HG03342 (cell line): ENCODE data around the gene TPBG.
A peak's percentile ranks its signal among the peaks of the same experiment; 100 is the strongest.

Experiments
- ATAC-seq: cut with Tn5 transposase; IDR thresholded peaks from one replicate; pipeline ENCODE4 v1.9.1; 2021; ENCODE audit warnings: mild to moderate bottlenecking, moderate library complexity; ENCODE audit not compliant: unreplicated experiment

Gene TPBG

GRCh38 chr6:82363428-82364086, at the start of gene TPBG:
TSS of gene TPBG (plus strand) at chr6:82363817. CDS start at chr6:82364962, 1,145 bp downstream.
- ATAC-seq, result peak; percentile 46

DNA sequence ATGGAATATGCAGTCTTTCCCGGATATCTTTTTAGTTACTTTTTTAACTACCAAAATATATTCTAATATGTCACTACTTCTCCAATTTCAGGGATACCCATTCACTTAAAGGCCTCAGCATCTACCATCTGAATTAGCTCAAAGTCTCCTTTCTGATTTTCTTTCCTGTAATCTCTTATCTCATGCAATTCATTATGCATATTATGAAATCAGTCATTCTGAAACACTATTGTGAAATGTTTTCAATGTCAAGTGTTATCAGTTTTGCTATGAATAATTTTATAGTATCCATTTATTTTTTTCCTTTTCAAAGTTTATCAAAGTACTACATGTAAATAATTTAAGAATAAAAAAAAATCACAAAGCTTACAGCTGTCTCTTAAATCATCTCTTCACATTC, 41.2 kb upstream of the TPBG start:
- ATAC-seq, result no peak

DNA sequence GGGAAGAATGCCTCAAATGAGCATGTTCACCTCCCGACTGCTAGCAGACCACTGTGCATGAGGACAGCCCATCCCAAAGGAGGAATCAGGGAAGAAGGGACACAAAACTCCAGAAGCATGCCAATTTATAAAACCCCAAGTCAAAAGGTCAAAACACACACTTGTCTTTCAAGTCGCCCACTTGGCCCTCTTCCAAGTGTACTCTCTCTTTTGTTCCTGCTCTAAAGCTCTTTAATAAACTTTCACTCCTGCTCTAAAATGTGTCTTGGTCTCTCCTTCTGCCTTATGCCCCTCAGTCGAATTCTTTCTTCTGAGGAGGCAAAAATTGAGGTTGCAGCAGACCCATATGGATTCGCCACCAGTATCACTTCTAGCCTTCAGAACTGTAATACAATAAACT, 33.9 kb upstream of the TPBG start:
- no peak for ATAC-seq

GRCh38 chr6:82330171-82330804, 33.3 kb upstream of the TPBG start:
- ATAC-seq, result no peak

DNA sequence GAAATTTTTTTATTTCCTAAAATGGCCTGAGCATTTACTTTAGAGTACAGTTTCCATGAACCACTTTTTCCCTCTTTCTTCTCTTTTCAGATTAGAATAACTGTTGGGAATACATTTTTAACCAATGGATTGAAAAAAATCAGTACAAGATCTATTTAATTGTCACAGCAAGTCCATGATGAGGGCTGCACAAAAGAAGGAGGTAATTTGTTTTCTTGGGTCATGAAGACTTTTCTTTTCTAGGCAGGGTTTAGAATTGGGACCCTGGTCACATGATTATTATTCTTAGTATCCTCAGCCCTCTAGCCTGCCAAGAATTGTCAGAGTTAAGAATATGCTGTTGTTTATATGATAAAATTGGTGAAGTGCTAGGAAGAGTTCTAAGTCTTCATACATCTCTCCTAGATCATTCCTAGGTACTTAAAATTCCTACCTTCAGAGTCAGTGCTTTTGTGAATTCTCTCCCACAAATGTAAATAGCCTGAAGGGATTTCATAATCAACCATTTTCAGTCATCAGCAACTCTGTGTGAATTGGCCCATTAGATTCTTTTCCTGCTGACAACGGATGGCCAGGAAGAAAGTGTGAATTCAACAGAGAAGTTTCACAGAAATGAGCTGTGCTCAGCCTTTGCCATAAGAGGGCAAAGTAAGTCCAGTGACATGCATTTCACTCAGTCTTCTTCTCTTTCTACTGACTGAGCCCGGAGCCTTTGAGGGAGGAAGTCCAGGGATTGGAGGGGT, 32.4 kb upstream of the TPBG start:
- ATAC-seq, result no peak

DNA sequence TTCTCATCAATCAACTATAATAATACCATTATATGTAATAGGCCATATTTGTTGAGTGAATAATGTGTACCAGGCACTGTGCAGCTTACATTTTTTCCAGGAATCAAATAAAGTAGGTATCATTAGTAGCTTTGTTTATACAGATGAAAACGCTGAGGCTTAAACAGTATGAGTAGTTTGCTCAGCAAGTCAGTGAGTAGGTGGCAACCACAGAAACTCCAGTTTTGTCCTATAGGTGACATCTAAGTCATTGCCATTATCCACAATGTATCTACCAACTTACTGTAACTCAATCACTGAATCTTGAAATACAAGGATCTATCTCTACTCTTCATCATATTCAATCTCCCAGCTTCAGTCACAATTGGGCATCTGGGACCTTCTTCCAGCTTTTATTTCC, 29.8 kb upstream of the TPBG start:
- no peak for ATAC-seq

DNA sequence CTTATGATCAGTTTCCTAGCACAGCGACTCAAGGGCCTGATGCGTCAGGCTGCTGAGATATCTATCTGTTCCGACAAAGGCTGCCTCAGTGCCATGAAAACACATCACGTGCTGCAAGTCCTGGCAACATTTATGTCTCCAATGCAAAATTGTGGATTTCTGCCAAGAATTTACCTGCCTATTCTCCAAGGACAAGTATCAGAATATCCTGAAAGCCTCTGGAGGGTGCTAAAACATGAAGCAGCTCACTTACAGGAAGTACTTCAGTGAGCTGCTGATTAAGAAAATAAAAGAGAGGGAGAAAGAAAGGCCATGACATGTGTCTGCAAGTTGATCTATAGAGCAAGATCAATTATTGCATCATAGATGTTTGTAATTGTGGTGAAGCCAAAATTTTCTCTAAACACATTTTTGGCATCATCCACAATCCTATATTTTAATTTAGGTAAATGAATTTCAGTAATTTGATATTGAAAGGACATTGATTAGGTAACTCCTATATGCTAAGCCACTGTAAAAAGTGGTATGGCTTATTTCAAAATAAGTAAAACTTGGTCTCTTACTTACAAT, 25.8 kb upstream of the TPBG start:
- ATAC-seq, result no peak

DNA sequence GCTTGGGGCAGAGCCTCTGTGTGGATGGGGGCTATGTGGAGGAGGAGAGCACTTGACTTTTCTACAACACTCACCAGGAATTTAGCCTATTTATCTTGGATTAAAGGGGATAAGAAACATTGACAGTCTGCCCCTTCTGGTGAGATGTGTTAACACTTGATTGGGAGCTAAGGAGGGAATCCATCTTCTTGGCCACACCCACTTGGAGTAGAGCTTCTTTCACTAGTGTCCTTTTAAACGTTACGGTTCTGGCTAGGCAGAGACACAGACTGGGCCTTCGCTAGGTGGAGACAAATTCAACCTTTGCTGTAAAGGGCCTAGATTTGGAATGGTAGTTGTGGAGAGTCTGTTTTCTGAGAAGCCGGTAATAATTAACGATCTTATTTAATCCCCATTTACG, 15.5 kb upstream of the TPBG start:
- no peak for ATAC-seq

DNA sequence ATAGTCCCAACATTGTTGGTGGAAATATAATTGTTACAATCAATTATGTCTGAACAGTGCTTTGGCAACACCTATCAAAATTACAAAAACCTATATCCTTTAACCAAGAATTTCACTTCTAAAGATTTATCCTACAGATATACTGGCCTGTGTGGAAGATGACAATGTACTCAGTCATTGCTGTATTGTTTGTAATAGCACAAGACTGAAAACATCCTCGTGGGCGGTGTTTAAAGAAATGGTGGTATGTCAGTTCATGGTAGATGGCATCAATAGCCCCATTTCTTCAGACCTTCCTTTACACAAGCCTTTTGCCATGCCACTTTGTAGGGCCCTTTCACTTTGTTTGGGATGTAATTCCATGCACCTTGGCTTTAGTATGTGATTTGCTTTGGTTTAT, 9.8 kb upstream of the TPBG start:
- no peak for ATAC-seq

DNA sequence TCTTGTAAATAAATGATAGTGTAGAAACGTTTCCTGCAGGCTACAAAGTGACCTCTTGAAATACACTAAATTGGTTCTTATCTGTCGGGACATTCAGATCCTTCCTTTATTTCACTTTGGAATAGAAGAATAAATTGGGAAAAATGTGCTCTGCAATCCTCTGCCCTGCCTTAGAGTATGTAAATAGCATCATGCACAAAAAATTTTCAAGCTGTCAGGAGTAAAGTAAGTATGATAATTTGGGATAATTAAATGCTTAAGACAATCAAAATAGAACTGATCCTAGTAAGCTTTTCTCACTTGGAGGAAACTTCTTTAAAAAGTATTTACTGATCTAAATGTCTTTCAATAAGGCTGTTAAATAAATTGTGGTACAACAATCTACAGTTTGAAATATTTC, 3.1 kb upstream of the TPBG start:
- ATAC-seq, result no peak

GRCh38 chr6:82361631-82362030, 2.0 kb upstream of the TPBG start:
- ATAC-seq, result no peak

DNA sequence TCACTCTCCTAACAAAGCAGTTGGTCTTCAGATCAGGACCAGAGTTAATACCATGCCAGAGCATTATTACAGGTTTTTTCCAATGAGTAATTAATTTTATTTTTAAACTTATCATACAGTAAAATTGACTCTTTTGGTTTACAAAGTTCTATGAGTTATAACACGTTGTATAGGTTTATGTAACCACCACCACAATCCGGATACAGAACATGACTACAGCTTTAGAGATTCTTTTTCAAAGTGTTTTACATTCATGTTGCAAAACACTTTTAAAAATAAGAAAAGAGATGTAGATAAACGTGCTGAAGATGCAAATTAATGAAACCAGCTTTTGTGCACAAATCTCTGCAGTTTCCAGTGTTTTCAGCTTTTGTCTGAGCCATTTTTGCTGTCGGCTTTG, 1.5 kb upstream of the TPBG start:
- ATAC-seq, result no peak

DNA sequence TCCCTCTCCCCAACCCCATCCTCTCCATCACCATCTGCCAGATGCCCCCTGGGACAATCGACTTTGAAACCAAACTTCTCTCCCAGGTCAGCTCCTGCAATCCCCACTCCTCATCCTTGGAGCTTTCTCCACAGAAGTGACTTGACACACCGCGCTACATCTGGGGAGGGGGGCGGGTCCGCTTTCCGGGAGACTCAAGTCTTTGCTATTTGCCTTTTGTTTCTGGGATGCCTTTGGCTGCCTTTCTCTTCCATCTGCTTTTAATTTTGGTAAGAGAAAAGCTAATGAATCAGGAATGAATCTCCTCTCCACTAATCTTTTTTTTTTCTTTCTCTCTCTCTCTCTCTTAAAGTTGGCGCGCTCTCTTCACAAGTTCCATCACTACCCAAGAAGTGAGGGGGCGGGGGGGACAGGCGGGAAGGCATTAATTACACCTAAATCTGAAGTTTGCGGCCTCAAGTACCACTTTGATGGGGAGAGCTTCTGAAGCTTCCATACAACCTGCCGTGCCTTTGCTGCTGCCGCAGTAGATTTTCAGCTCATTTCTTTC, 664 bp upstream of the TPBG start:
- ATAC-seq, result no peak

GRCh38 chr6:82364087-82365015, 734 bp downstream of the TPBG start:
- peak; percentile 1 for ATAC-seq

DNA sequence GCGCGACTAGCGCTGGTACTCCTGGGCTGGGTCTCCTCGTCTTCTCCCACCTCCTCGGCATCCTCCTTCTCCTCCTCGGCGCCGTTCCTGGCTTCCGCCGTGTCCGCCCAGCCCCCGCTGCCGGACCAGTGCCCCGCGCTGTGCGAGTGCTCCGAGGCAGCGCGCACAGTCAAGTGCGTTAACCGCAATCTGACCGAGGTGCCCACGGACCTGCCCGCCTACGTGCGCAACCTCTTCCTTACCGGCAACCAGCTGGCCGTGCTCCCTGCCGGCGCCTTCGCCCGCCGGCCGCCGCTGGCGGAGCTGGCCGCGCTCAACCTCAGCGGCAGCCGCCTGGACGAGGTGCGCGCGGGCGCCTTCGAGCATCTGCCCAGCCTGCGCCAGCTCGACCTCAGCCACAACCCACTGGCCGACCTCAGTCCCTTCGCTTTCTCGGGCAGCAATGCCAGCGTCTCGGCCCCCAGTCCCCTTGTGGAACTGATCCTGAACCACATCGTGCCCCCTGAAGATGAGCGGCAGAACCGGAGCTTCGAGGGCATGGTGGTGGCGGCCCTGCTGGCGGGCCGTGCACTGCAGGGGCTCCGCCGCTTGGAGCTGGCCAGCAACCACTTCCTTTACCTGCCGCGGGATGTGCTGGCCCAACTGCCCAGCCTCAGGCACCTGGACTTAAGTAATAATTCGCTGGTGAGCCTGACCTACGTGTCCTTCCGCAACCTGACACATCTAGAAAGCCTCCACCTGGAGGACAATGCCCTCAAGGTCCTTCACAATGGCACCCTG, 1.6 kb downstream of the TPBG start:
- no peak for ATAC-seq

GRCh38 chr6:82367704-82368103, 4.1 kb downstream of the TPBG start:
- ATAC-seq, result no peak

DNA sequence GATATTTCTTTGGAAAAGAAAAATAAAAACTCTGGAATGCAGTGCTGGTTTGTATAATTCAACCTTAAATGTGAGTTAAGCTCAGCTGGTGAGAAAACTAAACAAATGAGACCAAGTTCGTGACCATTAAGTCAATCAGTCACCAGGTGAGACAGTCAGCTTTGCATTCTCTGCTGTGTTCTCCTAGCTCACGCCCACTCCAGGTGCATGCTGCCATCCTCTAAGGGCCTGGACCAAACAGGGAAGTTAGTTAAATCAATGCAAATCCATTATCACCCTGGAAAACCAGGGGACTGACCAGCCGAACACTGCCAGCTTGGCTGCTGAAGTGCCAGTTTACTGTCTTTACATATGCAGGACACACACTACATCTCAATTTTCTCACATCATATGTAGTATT, 7.2 kb downstream of the TPBG start:
- no peak for ATAC-seq

GRCh38 chr6:82371799-82372546, 8.4 kb downstream of the TPBG start:
- ATAC-seq, result no peak

GRCh38 chr6:82372656-82373055, 9.0 kb downstream of the TPBG start:
- ATAC-seq, result no peak
